WTC11 (cell line): Measurements from ENCODE around the gene FLNA. TPM values are rescaled to one million over a fixed set of nuclear protein-coding genes. Genes with fewer than 3 reads are reported as not detected.

Source experiments
- ATAC-seq: fragments of 200-7000 bp; cut with Tn5 transposase; 2 replicates; pipeline ENCODE4 v1.10.0; 2021; ENCODE audit warnings: mild to moderate bottlenecking, moderate library complexity
- CTCF ChIA-PET: fragments of 300-600 bp; sonication (Branson Sonifier 250); formaldehyde crosslinking; loops from one replicate; lab custom pipeline; 2021; ENCODE audit warnings: antibody characterized with exemption; lab: Charles Lee
- POLR2A ChIA-PET: fragments of 350-600 bp; sonication (Branson Sonifier 250); formaldehyde crosslinking; loops from one replicate; lab custom pipeline; 2021; ENCODE audit warnings: antibody characterized with exemption; lab: Charles Lee
- DNase-seq: peaks from one replicate; pipeline ENCODE4 v3.0.0; 2021; ENCODE audit warnings: low spot score
- H3K27ac Mint-ChIP-seq: 2 replicates; pipeline ENCODE4 v1.8.0; 2021; ENCODE audit warnings: mixed read lengths
- H3K27me3 Mint-ChIP-seq: 2 replicates; pipeline ENCODE4 v1.8.0; 2021; ENCODE audit warnings: low read depth, mild to moderate bottlenecking, moderate library complexity, mixed read lengths
- H3K36me3 Mint-ChIP-seq: 2 replicates; pipeline ENCODE4 v1.8.0; 2021; ENCODE audit warnings: mixed read lengths
- H3K4me1 Mint-ChIP-seq: 2 replicates; pipeline ENCODE4 v1.8.0; 2022; ENCODE audit warnings: mixed read lengths
- H3K4me3 Mint-ChIP-seq: 2 replicates; pipeline ENCODE4 v1.8.0; 2021; ENCODE audit warnings: mild to moderate bottlenecking, moderate library complexity, mixed read lengths
- H3K9me3 Mint-ChIP-seq: 2 replicates; pipeline ENCODE4 v1.8.0; 2021; ENCODE audit warnings: mixed read lengths
- AFF4 ChIP-seq: sonication (generic); formaldehyde crosslinking; IDR thresholded peaks from 2 replicates; pipeline ENCODE4 v1.8.1; 2023; ENCODE audit warnings: mild to moderate bottlenecking, missing genetic modification reagents, borderline replicate concordance
- ATF1 ChIP-seq: sonication (generic); formaldehyde crosslinking; IDR thresholded peaks from 2 replicates; pipeline ENCODE4 v1.8.1; 2023; ENCODE audit warnings: mild to moderate bottlenecking, moderate library complexity, missing genetic modification reagents
- ESRRA ChIP-seq: sonication (generic); formaldehyde crosslinking; IDR thresholded peaks from 2 replicates; pipeline ENCODE4 v1.8.1; 2022; ENCODE audit warnings: mild to moderate bottlenecking, missing genetic modification reagents, borderline replicate concordance
- ETV6 ChIP-seq: sonication (generic); formaldehyde crosslinking; IDR thresholded peaks from 2 replicates; pipeline ENCODE4 v1.8.1; 2022; ENCODE audit warnings: mild to moderate bottlenecking, missing genetic modification reagents
- FOXJ3 ChIP-seq: sonication (generic); formaldehyde crosslinking; IDR thresholded peaks from 2 replicates; pipeline ENCODE4 v1.9.0; 2021; ENCODE audit warnings: missing genetic modification reagents, mild to moderate bottlenecking, borderline replicate concordance
- FOXP4 ChIP-seq: sonication (generic); formaldehyde crosslinking; IDR thresholded peaks from 2 replicates; pipeline ENCODE4 v1.8.0; 2022; ENCODE audit warnings: mild to moderate bottlenecking, missing genetic modification reagents
- GTF2I ChIP-seq: fragments of 250-450 bp; sonication (Bioruptor Pico); conservative IDR thresholded peaks from 2 replicates; pipeline ENCODE4 v1.4.0; 2021; ENCODE audit warnings: mild to moderate bottlenecking
- HMGXB4 ChIP-seq: sonication (generic); formaldehyde crosslinking; IDR thresholded peaks from 2 replicates; pipeline ENCODE4 v1.8.1; 2023; ENCODE audit warnings: mild to moderate bottlenecking, moderate library complexity, missing genetic modification reagents
- IRF2 ChIP-seq: sonication (generic); formaldehyde crosslinking; IDR thresholded peaks from 2 replicates; pipeline ENCODE4 v1.8.0; 2022; ENCODE audit warnings: low read depth, missing genetic modification reagents, borderline replicate concordance
- JUN ChIP-seq: sonication (generic); formaldehyde crosslinking; IDR thresholded peaks from 2 replicates; pipeline ENCODE4 v1.8.0; 2023; ENCODE audit warnings: mild to moderate bottlenecking, missing genetic modification reagents
- NFE2L1 ChIP-seq: sonication (generic); formaldehyde crosslinking; IDR thresholded peaks from 2 replicates; pipeline ENCODE4 v1.8.1; 2023; ENCODE audit warnings: missing genetic modification reagents
- NFYB ChIP-seq: sonication (generic); formaldehyde crosslinking; conservative IDR thresholded peaks from 2 replicates; pipeline ENCODE4 v1.8.0; 2022; ENCODE audit warnings: low read depth, missing genetic modification reagents
- RORB ChIP-seq: fragments of 250-450 bp; sonication (Bioruptor Pico); IDR thresholded peaks from 2 replicates; pipeline ENCODE4 v1.9.0; 2021; ENCODE audit warnings: mild to moderate bottlenecking
- SMAD3 ChIP-seq: sonication (generic); formaldehyde crosslinking; IDR thresholded peaks from 2 replicates; pipeline ENCODE4 v1.8.0; 2022; ENCODE audit warnings: missing genetic modification reagents, mild to moderate bottlenecking, borderline replicate concordance
- TCF7 ChIP-seq: sonication (generic); formaldehyde crosslinking; IDR thresholded peaks from 2 replicates; pipeline ENCODE4 v1.8.0; 2022; ENCODE audit warnings: mild to moderate bottlenecking, low read depth, missing genetic modification reagents, moderate library complexity
- TEAD4 ChIP-seq: sonication (generic); formaldehyde crosslinking; IDR thresholded peaks from 2 replicates; pipeline ENCODE4 v1.8.0; 2022; ENCODE audit warnings: mild to moderate bottlenecking, missing genetic modification reagents
- ZBTB43 ChIP-seq: sonication (generic); formaldehyde crosslinking; IDR thresholded peaks from 2 replicates; pipeline ENCODE4 v1.8.1; 2023; ENCODE audit warnings: mild to moderate bottlenecking, missing genetic modification reagents
- ZMAT4 ChIP-seq: fragments of 250-450 bp; sonication (Bioruptor Pico); IDR thresholded peaks from 2 replicates; pipeline ENCODE4 v1.9.0; 2021; ENCODE audit warnings: mild to moderate bottlenecking
- ZNF121 ChIP-seq: sonication (generic); formaldehyde crosslinking; IDR thresholded peaks from 2 replicates; pipeline ENCODE4 v1.8.0; 2023; ENCODE audit warnings: missing genetic modification reagents
- ZNF425 ChIP-seq: fragments of 250-450 bp; sonication (Bioruptor Pico); conservative IDR thresholded peaks from 2 replicates; pipeline ENCODE4 v1.9.0; 2021; ENCODE audit warnings: mild to moderate bottlenecking
- total RNA-seq: library from RNA; stranded (reverse); gene quantifications from 3 replicates; pipeline ENCODE4 v1.2.3, GENCODE V29; 2021

FLNA gene
- total RNA-seq, 1 experiment from 2014 or later, result 1,017 TPM

DNA sequence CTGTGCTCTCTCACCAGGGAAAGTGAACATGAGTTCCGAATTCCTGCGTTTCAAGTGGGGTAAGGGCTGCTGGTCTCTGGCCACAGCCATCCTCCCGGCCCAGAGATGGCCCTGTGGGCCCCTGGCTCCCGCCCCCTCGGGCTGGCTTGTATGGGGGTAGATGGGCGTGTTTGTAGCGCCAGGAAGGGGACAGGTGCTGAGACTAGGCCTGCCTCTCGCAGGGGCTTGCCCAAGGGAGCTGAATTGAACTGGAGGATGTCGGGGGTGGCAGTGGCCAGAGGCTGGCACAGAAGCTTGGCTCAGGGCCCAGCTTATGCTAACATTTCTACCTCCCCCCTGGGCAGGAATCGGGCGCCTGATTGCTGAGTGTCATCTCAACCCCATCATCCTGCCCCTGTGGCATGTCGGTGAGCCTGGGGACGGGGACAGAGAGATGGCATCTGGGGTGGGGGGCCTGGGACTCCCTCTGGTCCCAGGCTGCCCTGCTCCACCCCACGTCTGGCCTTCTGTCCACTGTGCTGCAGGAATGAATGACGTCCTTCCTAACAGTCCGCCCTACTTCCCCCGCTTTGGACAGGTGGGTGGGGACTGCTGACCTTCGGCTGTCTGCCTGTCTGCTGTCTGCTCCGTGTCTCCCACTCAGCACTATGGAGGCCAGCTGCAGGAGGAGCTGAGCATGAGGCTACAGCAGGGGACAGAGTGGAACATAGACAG is 45.4 kb upstream of the FLNA start:
- POLR2A ChIA-PET, result no interaction called here

GRCh38 chrX:154419189-154419588 is 44.8 kb upstream of the FLNA start:
- ATAC-seq, result no peak
- no peak for DNase-seq
- no peaks in the 10 kb centered on the region for H3K27me3 Mint-ChIP-seq
- no peaks in the 10 kb centered on the region for H3K9me3 Mint-ChIP-seq
- H3K27ac Mint-ChIP-seq, result no peak overlapping the region
- H3K4me1 Mint-ChIP-seq, result no peaks in the 10 kb centered on the region
- H3K36me3 Mint-ChIP-seq, result peaks cover 2% of the 10 kb centered on the region; the same call in 1 of the 2 replicates
- no peak overlapping the region for H3K4me3 Mint-ChIP-seq
- ChIA-PET POLR2A (no interaction called here), CTCF (no interaction called here)
- TF ChIP-seq TCF7, result no peak
- TF ChIP-seq FOXJ3 (CRISPR knock-in tag), result no peak
- TF ChIP-seq GTF2I (CRISPR knock-in tag), result no peak
- TF ChIP-seq ESRRA (CRISPR knock-in tag), result no peak
- no peak for TF ChIP-seq AFF4
- TF ChIP-seq ATF1 (CRISPR knock-in tag), result no peak
- TF ChIP-seq IRF2 (CRISPR knock-in tag), result no peak
- TF ChIP-seq JUN (CRISPR knock-in tag), result no peak
- no peak for TF ChIP-seq FOXP4 (CRISPR knock-in tag)

More for the DNA sequence above, 45.4 kb upstream of the FLNA start:
- H3K4me1 Mint-ChIP-seq, result no peaks in the 10 kb centered on the region
- H3K27me3 Mint-ChIP-seq, result no peaks in the 10 kb centered on the region
- TF ChIP-seq JUN (CRISPR knock-in tag), result no peak
- TF ChIP-seq SMAD3 (CRISPR knock-in tag), result no peak
- TF ChIP-seq ZNF425, result no peak
- TF ChIP-seq HMGXB4 (CRISPR knock-in tag), result no peak
- TF ChIP-seq NFE2L1 (CRISPR knock-in tag), result no peak
- TF ChIP-seq RORB, result no peak
- TF ChIP-seq ZNF121 (CRISPR knock-in tag), result no peak
- TF ChIP-seq NFYB (CRISPR knock-in tag), result no peak
- no peak for TF ChIP-seq GTF2I (CRISPR knock-in tag)
- no peak for TF ChIP-seq ETV6 (CRISPR knock-in tag)
- no peak for TF ChIP-seq TEAD4
- TF ChIP-seq ZMAT4, result no peak
- TF ChIP-seq ZBTB43 (CRISPR knock-in tag), result no peak
- TF ChIP-seq, all 79 proteins: peak for 0
- Mint-ChIP-seq H3K4me3 (no peak overlapping the region), H3K27ac (no peak overlapping the region), H3K9me3 (no peaks in the 10 kb centered on the region), H3K36me3 (peaks cover 2% of the 10 kb centered on the region; the same call in 1 of the 2 replicates)
- ATAC-seq (no peak), DNase-seq (no peak)
- CTCF ChIA-PET, result no interaction called here
